Measurements from ENCODE around the gene PKD2. TPM values are rescaled to one million over a fixed set of nuclear protein-coding genes. Genes with fewer than 3 reads are reported as not detected.

PKD2 gene
- total and polyA plus RNA-seq, 2 of the 13 experiments (the other 11 are each of a cell fraction or from before 2014, with no cell fraction given), result 5.6 to 9.1 TPM

GRCh38 chr4:88008122-88008742, 797 bp downstream of the PKD2 start (continued):
- TF ChIP-seq U2AF2 (IDR thresholded peaks at IDR 0.05; ENCODE audit: low read depth, low read length) (no peak), ZNF605 (CRISPR knock-in tag; IDR thresholded peaks at IDR 0.05) (no peak), FOXK2 (IDR thresholded peaks at IDR 0.05) (no peak), NKX3-1 (CRISPR knock-in tag; IDR thresholded peaks at IDR 0.05) (no peak), PHF8 (CRISPR knock-in tag; IDR thresholded peaks at IDR 0.05) (peak; percentile 52), SAP130 (CRISPR knock-in tag; IDR thresholded peaks at IDR 0.05; ENCODE audit: low read depth) (peak; percentile 50), MEIS2 (CRISPR knock-in tag; IDR thresholded peaks at IDR 0.05) (no peak), KMT2A (CRISPR knock-in tag; IDR thresholded peaks at IDR 0.05) (peak; percentile 63; the same call in 1 of the 2 replicates), ZNF383 (CRISPR knock-in tag; IDR thresholded peaks at IDR 0.05; ENCODE audit: borderline replicate concordance) (no peak), MIXL1 (CRISPR knock-in tag; IDR thresholded peaks at IDR 0.05) (no peak), POLR2AphosphoS2 (IDR thresholded peaks at IDR 0.05; ENCODE audit: low read depth, low read length) (no peak), SMYD3 (CRISPR knock-in tag; IDR thresholded peaks at IDR 0.05) (no peak), ZNF547 (CRISPR knock-in tag; IDR thresholded peaks at IDR 0.05) (no peak), CCAR2 (optimal IDR thresholded peaks at IDR 0.05; ENCODE audit: low read depth, low read length) (no peak), THAP8 (CRISPR knock-in tag; IDR thresholded peaks at IDR 0.05; ENCODE audit: borderline replicate concordance) (no peak)
- TF ChIP-seq, protein P1, sequence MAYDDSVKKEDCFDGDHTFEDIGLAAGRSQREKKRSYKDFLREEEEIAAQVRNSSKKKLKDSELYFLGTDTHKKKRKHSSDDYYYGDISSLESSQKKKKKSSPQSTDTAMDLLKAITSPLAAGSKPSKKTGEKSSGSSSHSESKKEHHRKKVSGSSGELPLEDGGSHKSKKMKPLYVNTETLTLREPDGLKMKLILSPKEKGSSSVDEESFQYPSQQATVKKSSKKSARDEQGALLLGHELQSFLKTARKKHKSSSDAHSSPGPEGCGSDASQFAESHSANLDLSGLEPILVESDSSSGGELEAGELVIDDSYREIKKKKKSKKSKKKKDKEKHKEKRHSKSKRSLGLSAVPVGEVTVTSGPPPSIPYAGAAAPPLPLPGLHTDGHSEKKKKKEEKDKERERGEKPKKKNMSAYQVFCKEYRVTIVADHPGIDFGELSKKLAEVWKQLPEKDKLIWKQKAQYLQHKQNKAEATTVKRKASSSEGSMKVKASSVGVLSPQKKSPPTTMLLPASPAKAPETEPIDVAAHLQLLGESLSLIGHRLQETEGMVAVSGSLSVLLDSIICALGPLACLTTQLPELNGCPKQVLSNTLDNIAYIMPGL (CRISPR knock-in tag; IDR thresholded peaks at IDR 0.05; ENCODE audit: borderline replicate concordance in 1 of 2, low read depth in 1 of 2), result peak; percentile 24 to 38; a peak in 1 of 4 replicates
- TF ChIP-seq, protein P2, sequence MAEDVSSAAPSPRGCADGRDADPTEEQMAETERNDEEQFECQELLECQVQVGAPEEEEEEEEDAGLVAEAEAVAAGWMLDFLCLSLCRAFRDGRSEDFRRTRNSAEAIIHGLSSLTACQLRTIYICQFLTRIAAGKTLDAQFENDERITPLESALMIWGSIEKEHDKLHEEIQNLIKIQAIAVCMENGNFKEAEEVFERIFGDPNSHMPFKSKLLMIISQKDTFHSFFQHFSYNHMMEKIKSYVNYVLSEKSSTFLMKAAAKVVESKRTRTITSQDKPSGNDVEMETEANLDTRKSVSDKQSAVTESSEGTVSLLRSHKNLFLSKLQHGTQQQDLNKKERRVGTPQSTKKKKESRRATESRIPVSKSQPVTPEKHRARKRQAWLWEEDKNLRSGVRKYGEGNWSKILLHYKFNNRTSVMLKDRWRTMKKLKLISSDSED (CRISPR knock-in tag; IDR thresholded peaks at IDR 0.05), result peak; percentile 46; the same call in 1 of the 2 replicates
- TF ChIP-seq, protein P3, sequence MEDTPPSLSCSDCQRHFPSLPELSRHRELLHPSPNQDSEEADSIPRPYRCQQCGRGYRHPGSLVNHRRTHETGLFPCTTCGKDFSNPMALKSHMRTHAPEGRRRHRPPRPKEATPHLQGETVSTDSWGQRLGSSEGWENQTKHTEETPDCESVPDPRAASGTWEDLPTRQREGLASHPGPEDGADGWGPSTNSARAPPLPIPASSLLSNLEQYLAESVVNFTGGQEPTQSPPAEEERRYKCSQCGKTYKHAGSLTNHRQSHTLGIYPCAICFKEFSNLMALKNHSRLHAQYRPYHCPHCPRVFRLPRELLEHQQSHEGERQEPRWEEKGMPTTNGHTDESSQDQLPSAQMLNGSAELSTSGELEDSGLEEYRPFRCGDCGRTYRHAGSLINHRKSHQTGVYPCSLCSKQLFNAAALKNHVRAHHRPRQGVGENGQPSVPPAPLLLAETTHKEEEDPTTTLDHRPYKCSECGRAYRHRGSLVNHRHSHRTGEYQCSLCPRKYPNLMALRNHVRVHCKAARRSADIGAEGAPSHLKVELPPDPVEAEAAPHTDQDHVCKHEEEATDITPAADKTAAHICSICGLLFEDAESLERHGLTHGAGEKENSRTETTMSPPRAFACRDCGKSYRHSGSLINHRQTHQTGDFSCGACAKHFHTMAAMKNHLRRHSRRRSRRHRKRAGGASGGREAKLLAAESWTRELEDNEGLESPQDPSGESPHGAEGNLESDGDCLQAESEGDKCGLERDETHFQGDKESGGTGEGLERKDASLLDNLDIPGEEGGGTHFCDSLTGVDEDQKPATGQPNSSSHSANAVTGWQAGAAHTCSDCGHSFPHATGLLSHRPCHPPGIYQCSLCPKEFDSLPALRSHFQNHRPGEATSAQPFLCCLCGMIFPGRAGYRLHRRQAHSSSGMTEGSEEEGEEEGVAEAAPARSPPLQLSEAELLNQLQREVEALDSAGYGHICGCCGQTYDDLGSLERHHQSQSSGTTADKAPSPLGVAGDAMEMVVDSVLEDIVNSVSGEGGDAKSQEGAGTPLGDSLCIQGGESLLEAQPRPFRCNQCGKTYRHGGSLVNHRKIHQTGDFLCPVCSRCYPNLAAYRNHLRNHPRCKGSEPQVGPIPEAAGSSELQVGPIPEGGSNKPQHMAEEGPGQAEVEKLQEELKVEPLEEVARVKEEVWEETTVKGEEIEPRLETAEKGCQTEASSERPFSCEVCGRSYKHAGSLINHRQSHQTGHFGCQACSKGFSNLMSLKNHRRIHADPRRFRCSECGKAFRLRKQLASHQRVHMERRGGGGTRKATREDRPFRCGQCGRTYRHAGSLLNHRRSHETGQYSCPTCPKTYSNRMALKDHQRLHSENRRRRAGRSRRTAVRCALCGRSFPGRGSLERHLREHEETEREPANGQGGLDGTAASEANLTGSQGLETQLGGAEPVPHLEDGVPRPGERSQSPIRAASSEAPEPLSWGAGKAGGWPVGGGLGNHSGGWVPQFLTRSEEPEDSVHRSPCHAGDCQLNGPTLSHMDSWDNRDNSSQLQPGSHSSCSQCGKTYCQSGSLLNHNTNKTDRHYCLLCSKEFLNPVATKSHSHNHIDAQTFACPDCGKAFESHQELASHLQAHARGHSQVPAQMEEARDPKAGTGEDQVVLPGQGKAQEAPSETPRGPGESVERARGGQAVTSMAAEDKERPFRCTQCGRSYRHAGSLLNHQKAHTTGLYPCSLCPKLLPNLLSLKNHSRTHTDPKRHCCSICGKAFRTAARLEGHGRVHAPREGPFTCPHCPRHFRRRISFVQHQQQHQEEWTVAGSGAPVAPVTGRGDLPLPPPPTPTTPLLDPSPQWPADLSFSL (CRISPR knock-in tag; IDR thresholded peaks at IDR 0.05), result no peak

All from HepG2 (cell line).